Glomerular visceral epithelial cell (primary cell): ENCODE data around the gene GNPTG.
A peak's percentile ranks its signal among the peaks of the same experiment; 100 is the strongest.

Experiments used
- DNase-seq: peaks from one replicate; pipeline ENCODE4 v3.0.0-alpha.2; 2016; ENCODE audit errors: extremely low spot score

The GNPTG gene

DNA sequence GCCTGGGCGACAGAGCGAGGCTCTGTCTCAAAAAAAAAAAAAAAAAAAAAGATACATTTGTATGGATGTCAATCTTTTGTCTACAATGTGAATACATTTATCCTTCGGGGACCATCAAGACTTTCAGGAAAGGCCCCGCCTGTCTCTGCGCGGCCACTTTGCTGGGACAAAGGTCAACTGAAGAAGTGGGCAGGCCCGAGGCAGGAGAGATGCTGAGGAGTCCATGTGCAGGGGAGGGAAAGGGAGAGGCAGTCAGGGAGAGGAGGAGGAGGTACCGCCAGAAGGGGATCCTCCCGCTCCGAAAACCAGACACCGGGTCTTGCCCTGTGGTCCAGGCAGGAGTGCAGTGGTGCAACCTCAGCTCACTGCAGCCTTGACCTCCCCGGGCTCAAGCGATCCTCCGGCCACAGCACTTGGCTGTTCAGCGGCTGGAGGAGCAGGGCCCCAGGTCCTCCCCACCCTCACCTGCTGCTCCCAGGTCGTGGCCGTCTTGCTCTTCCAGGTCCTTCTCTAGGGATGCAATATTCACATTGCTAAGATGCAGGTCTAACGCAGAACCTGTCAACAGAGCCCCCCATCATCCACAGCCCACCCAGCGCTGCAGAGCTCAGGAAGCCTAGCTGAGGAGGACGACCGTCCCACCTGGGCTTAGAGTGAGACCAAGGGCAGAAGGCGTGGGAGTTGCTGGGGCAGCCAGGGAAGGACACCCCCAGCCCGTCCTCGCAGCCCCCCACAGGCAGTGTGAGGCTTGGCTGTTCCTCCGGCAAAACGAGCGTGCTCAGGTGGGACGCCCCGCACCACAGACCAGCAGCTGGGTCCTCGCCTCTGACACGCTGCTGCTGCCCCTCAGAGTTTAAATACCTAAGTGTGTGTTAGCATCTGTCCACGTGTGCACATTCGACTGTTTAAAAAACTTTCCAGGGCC is 19.6 kb downstream of the GNPTG start:
- no peak for DNase-seq

DNA sequence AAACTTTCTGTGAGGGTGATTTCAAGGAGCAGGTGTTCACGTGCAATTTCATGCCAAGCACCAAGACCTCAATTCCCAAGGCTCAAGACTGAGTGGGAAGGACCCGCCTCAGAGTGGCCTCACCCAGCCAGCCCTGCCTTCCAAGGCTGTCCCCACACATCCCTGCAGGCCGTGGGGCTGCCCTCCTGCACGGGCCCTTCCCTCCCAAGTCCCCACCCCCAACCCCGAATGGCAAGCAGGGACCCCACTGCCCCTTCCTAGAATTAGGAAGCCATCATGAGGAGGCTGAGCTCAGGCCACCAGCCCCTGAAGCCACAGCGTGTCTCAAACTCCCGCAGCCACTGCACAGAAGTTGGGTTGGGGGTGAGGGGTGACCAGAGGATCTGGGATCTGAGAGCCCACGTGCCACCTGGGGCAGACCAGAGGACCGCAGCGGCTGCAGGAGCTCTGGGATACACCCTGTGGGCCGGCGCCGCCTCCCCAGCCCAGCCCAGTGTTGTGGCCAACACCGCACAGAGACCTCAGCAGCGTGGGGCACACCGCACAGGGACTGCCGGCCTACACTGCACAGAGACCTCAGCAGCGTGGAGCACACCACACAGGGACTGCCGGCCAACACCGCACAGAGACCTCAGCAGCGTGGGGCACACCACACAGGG is 20.7 kb downstream of the GNPTG start:
- no peak for DNase-seq

DNA sequence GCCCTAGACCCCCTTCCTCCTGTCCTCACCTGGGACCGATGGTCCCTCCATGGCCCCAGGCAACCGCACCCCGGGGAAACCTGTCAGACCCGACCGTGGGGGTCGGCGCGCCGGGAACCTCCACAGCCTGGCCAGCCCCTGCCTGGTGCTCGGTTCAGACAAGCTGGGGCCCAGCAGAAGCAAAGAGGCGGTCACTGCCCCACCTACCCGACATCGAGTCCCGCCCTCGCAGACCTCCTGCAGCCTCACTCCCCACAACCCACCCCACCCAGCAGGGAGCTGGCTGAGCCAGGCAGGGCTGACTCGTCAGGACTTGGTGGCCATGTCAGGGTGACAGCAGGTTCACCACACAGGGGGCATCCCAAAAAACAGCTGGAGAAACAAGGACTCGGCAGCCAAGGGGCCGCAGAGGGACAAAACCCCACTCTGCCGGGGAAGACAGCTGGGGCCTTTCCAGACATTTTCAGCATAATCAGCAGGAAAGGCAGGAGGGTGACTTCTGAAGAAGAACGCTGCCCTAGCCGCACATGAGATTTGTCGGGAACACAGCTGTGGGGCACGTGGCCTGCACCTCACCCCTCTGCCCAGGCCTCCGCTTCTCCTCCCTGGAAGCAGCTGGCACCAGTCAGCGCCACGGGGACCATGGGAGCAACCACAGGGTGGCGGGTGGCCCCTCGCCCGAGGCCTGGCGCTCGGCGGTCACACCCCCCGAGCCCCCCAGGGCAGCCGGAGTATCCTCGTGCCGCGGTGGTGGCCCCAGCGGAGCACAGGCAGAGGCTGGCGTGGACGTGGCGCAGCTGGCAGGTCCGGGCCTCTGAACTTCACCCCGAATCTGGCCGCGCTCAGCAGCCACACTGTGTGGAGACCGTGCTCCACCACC is 22.9 kb downstream of the GNPTG start:
- DNase-seq = no peak

DNA sequence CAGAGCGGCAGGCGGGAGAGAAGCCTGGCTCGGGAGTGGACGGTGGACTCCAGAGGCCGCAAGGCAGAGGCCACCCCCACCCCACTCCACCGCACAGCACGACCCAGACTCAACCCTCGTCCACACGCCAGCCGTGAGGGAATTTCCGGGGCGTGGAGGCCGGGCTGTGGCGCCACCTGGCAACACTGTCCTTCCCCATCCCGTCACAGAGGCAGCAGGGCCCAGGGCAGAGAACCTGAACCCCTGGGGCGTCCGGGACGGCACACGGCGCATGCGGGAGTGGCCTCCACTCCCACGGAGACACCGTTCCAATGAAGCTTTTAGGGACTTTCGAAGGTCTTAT is 23.5 kb downstream of the GNPTG start:
- no peak for DNase-seq

GRCh38 chr16:1375741-1376410 is 24.1 kb downstream of the GNPTG start:
- DNase-seq = no peak

- DNase-seq = no peak
Measured at GRCh38 chr16:1377406-1378010, 25.8 kb downstream of the GNPTG start.

DNA sequence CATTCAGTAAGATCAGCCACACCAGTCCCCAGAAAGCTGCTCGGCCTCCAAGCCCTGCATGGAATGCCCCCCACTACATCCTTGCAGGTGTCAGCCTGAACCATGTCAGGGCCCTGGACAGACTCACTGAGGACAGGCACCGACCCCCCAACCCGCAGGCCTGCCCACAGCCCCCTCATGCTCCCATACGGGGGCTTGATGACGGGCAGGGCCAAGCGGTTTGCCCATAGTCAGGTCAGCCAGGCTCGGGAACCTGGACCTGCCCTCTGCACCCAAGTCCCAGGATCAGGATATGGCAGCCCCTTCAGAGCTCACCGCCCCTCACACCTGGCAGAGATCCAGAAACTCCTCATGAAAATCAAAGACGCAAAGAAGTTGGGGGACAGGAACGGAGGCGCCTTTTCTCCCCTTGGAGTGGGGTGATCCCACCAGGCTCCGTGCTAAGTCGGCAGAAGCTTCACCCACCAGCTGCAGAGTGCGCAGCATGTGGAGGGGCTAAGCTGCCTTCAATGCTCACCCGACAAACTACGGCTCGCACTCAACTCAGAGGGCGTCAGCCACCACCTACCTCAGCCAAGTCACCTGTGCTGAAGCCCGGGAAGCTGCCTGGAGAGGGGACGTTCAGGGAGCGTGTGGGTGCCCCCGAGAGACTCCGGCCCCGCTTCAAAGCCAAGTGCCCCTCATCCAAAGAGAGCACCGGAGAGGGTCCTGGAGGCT is 26.5 kb downstream of the GNPTG start:
- DNase-seq = no peak

- peak; percentile 69 for DNase-seq
Measured at GRCh38 chr16:1378804-1379303, 27.1 kb downstream of the GNPTG start.

DNA sequence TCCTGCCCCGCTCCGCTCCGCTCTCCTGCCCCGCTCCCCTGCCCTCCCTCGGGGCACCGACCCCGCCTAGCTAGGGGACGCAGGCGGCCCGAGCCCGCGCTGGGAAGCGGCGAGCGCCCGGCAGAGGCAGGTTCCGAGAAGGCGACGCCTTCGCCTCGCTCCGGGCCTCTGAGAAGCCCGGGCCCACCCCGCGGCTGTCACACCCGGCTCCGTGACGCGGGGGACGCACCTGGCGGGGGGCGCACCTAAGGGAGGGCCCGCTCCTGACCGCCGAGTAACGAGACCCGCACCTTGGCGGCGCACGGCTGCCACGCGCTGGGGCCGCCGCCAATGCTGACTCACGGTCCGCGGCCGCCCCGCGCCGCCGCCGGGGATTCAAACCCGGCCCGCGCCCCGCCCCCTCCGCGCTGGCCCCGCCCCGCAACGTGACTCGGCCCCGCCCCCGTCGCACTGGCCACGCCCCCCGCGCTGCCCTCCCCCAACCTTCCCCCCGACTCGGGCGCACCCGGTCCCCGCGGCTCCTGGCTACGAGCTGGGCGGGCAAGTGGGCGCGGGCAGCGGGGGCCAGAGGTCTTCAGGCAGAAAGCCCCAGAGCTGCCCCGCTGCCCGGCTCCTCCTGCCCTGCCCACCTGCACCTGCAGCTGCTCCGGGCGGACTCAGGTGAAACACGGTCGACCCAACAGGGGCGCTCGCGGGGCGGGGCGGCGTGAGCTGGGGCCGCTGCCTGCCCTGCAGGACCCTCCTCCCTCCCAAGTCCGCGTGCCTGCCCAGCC is 27.8 kb downstream of the GNPTG start:
- peak; percentile 60 for DNase-seq

DNA sequence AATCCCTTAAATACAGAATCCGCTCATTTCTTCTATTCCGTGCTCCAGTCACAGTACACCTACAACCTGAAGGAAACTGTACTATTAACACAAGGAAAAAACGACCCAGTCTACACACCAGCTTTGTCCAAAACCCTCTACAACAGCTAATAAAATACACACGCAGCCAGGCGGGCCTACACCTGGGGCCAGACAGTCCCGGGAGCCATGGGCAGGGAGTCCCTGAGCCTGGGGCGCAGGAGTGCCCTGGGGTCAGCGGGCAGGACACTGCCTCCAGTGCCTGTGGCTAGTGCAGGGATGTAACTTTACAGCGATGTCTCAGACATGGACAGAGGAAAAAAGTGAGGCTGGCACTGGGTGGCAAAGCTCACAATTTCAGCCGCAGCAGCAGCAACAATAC is 28.5 kb downstream of the GNPTG start:
- DNase-seq = no peak

GRCh38 chr16:1381612-1382406 is 30.1 kb downstream of the GNPTG start:
- no peak for DNase-seq

DNA sequence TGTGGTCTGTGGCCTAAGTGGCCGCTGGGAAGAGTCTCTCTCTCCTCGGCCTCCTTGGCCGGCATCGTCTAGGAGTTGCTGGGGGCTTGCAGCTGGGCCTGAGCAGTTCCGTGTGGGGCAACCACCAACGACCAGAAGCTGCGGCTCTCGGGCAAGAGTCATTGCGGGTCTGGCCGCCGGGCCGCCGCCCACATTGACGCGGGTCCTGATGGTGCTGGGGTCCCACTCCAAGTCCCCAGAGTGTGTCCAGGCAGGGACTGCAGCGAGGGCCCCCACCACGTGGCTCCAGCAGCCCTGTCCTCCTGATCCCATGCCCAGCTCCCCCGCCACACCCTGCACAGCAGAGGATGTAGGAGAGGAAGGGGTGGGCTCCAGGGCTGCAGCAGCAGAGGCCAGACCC is 31.8 kb downstream of the GNPTG start:
- no peak for DNase-seq

GRCh38 chr16:1385232-1385631 is 33.5 kb downstream of the GNPTG start:
- DNase-seq = no peak

DNA sequence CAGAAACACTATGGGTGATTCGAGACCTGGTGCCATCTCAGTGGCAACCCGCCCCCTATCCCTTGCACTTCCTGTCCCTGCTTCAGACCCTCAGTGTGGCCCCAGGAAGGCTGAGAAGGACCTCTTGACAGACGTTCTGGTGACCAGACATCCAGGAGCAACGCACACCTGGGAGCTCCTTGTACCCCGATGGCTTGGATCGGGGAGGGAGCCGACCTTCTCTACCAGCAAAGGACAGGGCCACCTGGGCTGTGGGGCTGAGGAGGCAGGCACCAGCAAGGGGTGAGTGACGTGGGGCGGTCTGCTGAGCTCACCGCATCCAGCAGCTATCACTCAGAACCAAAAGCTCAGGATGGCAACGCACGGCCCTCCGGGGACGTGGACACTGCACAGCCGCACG is 35.6 kb downstream of the GNPTG start:
- DNase-seq = no peak

DNA sequence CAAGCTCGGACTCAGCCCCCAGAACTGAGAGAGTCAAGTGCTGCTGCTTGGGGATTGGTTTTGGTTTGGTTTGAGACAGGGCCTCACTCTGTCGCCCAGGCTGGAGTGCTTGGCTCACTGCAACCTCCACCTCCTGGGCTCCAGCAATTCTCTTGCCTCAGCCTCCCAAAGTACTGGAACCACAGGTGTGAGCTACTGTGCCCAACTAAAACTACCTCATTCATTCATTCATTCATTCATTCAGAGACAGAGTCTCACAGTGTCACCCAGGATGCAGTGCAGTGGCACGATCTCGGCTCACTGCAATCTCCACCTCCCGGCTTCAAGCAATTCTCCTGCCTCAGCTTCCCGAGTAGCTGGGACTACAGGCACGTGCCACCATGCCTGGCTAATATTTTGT is 38.0 kb downstream of the GNPTG start:
- DNase-seq = no peak

DNA sequence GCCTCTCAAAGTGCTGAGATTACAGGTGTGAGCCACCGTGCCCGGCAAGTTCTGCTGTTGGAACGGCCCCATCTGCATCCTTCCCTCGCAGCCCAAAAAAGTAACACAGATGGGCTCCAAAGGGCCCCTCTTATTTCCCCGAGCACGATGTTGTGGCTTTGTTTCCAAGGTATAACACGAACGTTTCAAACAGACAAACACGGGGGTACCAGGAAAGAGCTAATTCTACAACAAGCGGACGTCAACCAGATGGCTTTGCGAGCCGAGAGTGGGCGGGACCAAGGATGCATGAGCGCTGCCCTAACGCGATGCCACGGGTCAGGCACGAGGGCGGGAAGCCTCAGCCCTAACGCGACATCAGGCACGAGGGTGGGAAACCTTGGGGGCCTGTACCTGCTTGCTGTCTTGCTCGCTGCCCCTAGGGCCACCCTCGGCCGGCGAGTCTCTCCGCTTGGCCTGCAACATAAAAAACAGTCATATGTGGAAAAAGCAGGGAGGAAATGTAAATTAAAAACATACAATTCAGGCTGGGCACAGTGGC is 38.6 kb downstream of the GNPTG start:
- DNase-seq = no peak

GRCh38 chr16:1392826-1393225 is 41.1 kb downstream of the GNPTG start:
- no peak for DNase-seq

DNA sequence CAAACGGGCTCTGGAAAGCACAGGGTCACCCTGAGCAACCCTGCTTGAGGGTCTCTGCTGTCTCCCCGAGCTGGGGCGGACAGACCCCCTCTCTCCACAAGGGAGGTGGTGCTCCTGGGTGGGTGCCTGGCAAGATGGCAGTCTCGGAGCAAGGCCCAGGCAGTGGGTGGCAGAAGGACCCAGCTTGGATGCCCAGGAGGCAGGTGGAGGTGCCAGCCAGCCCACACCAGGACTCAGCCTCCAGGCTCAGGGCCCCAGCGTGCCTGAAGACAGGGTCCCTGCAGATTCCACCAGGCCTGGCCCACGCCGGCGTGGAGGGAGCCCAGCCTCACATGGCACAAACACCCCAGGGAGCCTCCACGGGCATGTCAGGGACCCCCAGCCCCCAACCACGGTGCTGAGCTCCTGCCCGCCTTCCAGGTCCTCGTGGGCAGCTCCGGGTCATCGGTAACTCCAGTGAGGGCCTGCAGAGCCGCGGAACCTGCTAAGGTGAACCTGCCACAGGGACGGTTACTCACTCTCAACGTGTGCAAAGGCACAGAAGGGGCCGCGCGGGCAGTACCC is 42.0 kb downstream of the GNPTG start:
- no peak for DNase-seq
